Natural killer cell (primary cell): ENCODE data around the gene APIP. TPM values are rescaled to one million over a fixed set of nuclear protein-coding genes. Genes with fewer than 3 reads are reported as not detected.

Experiments
- ATAC-seq, 3 donors: fragments of 150-1000 bp in 2 of 3; fragments of 200-7000 bp in 1 of 3; cut with Tn5 transposase; 1 replicate in 1 of 3; 2 replicates in 2 of 3; pipeline ENCODE4 v1.10.0; 2021; ENCODE audit warnings: mild to moderate bottlenecking in 2 of 3, moderate library complexity in 2 of 3
- DNase-seq, 2 donors: peaks; one replicate each; pipeline versions ENCODE4 v3.0.0 to v3.0.0-alpha.2; 2013 to 2021; ENCODE audit warnings: mixed read lengths in 1 of 2
- H3K27ac ChIP-seq: one replicate; pipeline ENCODE4 v1.5.1; 2013; ENCODE audit warnings: mild to moderate bottlenecking, low read length
- H3K27me3 ChIP-seq: one replicate; pipeline ENCODE4 v1.6.1; 2013; ENCODE audit warnings: low read length; ENCODE audit not compliant: control insufficient read depth, insufficient read depth
- H3K36me3 ChIP-seq: one replicate; pipeline ENCODE4 v1.6.1; 2013; ENCODE audit warnings: low read length; ENCODE audit not compliant: control insufficient read depth, insufficient read depth
- H3K4me1 ChIP-seq: one replicate; pipeline ENCODE4 v1.6.1; 2013; ENCODE audit warnings: low read length; ENCODE audit not compliant: control insufficient read depth, insufficient read depth
- H3K4me3 ChIP-seq: one replicate; pipeline ENCODE4 v1.5.1; 2013; ENCODE audit warnings: low read length
- H3K9me3 ChIP-seq: one replicate; pipeline ENCODE4 v1.6.1; 2013; ENCODE audit warnings: low read length; ENCODE audit not compliant: control insufficient read depth, insufficient read depth
- H3K27ac Mint-ChIP-seq, 2 donors: one replicate each; pipeline ENCODE4 v1.8.0; 2022; ENCODE audit warnings: mild to moderate bottlenecking in 2 of 2, mixed read lengths in 2 of 2, moderate library complexity in 1 of 2
- H3K27me3 Mint-ChIP-seq, 2 donors: one replicate each; pipeline ENCODE4 v1.8.0; 2022; ENCODE audit warnings: low read depth in 2 of 2, mixed read lengths in 2 of 2
- H3K36me3 Mint-ChIP-seq: one replicate; pipeline ENCODE4 v1.8.0; 2022; ENCODE audit warnings: mixed read lengths
- H3K4me1 Mint-ChIP-seq, 2 donors: one replicate each; pipeline ENCODE4 v1.8.0; 2022; ENCODE audit warnings: mixed read lengths in 2 of 2
- H3K4me3 Mint-ChIP-seq: one replicate; pipeline ENCODE4 v1.8.0; 2022; ENCODE audit warnings: mild to moderate bottlenecking, moderate library complexity, mixed read lengths
- H3K9me3 Mint-ChIP-seq, 2 donors: one replicate each; pipeline ENCODE4 v1.8.0; 2022; ENCODE audit warnings: mixed read lengths in 2 of 2
- CTCF ChIP-seq: fragments of 200-600 bp; IDR thresholded peaks from one replicate; pipeline ENCODE4 v1.8.0; 2022; ENCODE audit warnings: antibody characterized with exemption
- WGBS: methylation state at CpG from one replicate; pipeline ENCODE4 v1.1.7; 2013; ENCODE audit warnings: missing lambda C conversion rate; ENCODE audit not compliant: insufficient coverage; 5-methylcytosine and 5-hydroxymethylcytosine counted together
- intact Hi-C: fragments of 100-400 bp; cut with micrococcal nuclease; formaldehyde crosslinking; loops from one replicate; pipeline ENCODE4 v1.14.2; 2022
- total RNA-seq, 4 donors: library from RNA; stranded (reverse); fragments of 120-200 nt in 1 of 4; gene quantifications; one replicate each; pipeline versions ENCODE4 v1.2.3 to v1.2.4, GENCODE V29; 2013 to 2022

Gene APIP
- total RNA-seq, 3 donors from 2014 or later (not counting 1 experiment from before 2014, with no cell fraction given): 6.6 to 9.4 (median 8.1) TPM

GRCh38 chr11:34881900-34882299 lies 34.3 kb downstream of the APIP start:
- no peak for TF ChIP-seq CTCF
- DNase-seq: no peak
- 100% methylated on average over 1 of the region's 3 CpGs for WGBS
- intact Hi-C loops: no loop called here
- Histone ChIP-seq H3K4me3 (no peak overlapping the region), H3K4me1 (no peaks in the 10 kb centered on the region), H3K36me3 (peaks cover 10% of the 10 kb centered on the region), H3K9me3 (no peaks in the 10 kb centered on the region), H3K27me3 (no peaks in the 10 kb centered on the region), H3K27ac (no peak overlapping the region)
- Mint-ChIP-seq H3K4me3 (no peak overlapping the region), H3K4me1 (no peaks in the 10 kb centered on the region), H3K27ac (no peak overlapping the region), H3K27me3 (no peaks in the 10 kb centered on the region), H3K36me3 (no peaks in the 10 kb centered on the region), H3K9me3 (no peaks in the 10 kb centered on the region)
- no peak for ATAC-seq

- no peaks in the 10 kb centered on the region for H3K9me3 ChIP-seq
- no peaks in the 10 kb centered on the region for H3K36me3 Mint-ChIP-seq
- DNase-seq: no peak
- H3K4me3 ChIP-seq: no peak overlapping the region
- intact Hi-C loops: no loop called here
- no peaks in the 10 kb centered on the region for H3K4me1 ChIP-seq
- H3K27ac Mint-ChIP-seq: no peak overlapping the region
- no peaks in the 10 kb centered on the region for H3K9me3 Mint-ChIP-seq
- no peak for ATAC-seq
- peaks cover 3% of the 10 kb centered on the region for H3K36me3 ChIP-seq
- no peak overlapping the region for H3K27ac ChIP-seq
- TF ChIP-seq CTCF: no peak
- no peaks in the 10 kb centered on the region for H3K27me3 Mint-ChIP-seq
- no peaks in the 10 kb centered on the region for H3K4me1 Mint-ChIP-seq
- no peaks in the 10 kb centered on the region for H3K27me3 ChIP-seq
- 93% methylated on average over 1 of the region's 3 CpGs for WGBS
- no peak overlapping the region for H3K4me3 Mint-ChIP-seq
Observed at GRCh38 chr11:34877375-34877975, 38.7 kb downstream of the APIP start.

DNA sequence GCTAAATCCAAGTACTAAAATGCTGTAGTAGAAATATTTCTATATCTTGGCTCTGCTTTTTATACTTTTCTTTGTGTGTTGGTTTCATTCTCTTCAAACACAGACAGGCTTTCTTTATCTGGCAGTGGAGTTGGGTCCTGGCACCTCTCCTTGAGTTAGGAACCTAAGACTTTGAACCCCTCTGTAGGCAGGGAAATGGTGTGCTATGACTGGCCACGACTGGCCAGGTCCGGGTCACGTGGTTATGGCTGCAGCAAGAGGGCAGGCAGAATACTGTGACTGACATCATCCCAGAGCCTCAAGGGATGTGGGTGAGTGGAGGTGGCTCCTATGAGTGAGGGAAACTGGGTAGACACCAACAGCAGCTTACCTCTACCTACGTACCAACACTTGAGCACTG lies 42.0 kb downstream of the APIP start:
- Histone ChIP-seq H3K36me3 (no peaks in the 10 kb centered on the region), H3K9me3 (no peaks in the 10 kb centered on the region), H3K4me3 (no peak overlapping the region), H3K27ac (no peak overlapping the region), H3K27me3 (no peaks in the 10 kb centered on the region), H3K4me1 (no peaks in the 10 kb centered on the region)
- 100% methylated on average over 4 of the region's 4 CpGs for WGBS
- DNase-seq (no peak), ATAC-seq (no peak)
- Mint-ChIP-seq H3K27me3 (no peaks in the 10 kb centered on the region), H3K4me3 (no peak overlapping the region), H3K36me3 (no peaks in the 10 kb centered on the region), H3K4me1 (no peaks in the 10 kb centered on the region), H3K27ac (no peak overlapping the region), H3K9me3 (no peaks in the 10 kb centered on the region)
- intact Hi-C loops: no loop called here
- TF ChIP-seq CTCF: no peak

DNA sequence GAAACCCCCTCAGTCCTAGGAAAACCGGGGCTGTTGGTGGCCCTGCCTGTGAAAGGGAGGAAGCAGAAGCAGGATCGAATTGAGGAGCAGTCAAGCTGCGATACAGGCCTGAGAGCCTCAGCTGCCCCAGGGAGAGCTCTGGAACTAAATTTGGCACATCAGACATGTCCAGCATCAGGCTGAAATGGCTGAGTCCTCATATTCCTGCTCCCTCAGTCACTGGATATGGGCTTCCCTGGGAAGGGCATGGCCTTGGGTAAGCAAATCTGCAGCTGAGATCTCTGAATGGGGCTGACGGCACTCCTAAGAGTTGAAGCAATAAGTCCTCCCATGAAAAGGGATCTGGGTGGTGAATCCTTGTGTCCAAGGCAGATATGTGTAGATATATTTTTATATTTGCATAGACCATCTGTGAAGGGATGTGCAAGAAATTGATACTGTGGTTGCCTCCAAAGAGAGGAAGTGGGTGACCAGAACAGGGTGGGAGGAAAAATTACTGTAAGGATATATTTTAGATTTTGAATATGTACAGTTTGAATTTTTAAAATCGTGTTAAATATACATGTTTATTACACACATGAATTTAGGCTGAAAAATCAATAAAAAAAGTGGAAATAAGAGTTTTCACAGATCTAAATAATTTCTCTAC lies 45.5 kb downstream of the APIP start:
- H3K27me3 Mint-ChIP-seq: no peaks in the 10 kb centered on the region
- no peaks in the 10 kb centered on the region for H3K36me3 Mint-ChIP-seq
- intact Hi-C loops: no loop called here
- no peak overlapping the region for H3K4me3 Mint-ChIP-seq
- no peak overlapping the region for H3K27ac Mint-ChIP-seq
- Histone ChIP-seq H3K4me3 (no peak overlapping the region), H3K36me3 (no peaks in the 10 kb centered on the region), H3K27me3 (no peaks in the 10 kb centered on the region), H3K4me1 (no peaks in the 10 kb centered on the region), H3K27ac (no peak overlapping the region), H3K9me3 (no peaks in the 10 kb centered on the region)
- WGBS: 90% methylated on average over 4 of the region's 5 CpGs
- ATAC-seq (no peak), DNase-seq (no peak)
- H3K9me3 Mint-ChIP-seq: no peaks in the 10 kb centered on the region
- no peaks in the 10 kb centered on the region for H3K4me1 Mint-ChIP-seq
- no peak for TF ChIP-seq CTCF
